Keratinocyte (primary cell): ENCODE measurements around the gene HK1. TPM values are rescaled to one million over a fixed set of nuclear protein-coding genes. Genes with fewer than 3 reads are reported as not detected.
A peak's percentile ranks its signal among the peaks of the same experiment; 100 is the strongest.

Source experiments
- DNase-seq: peaks from one replicate; pipeline ENCODE4 v3.0.0-alpha.2; 2011; ENCODE audit warnings: low read depth, missing footprints, low spot score
- FAIRE-seq: peaks from 2 replicates; lab custom pipeline; 2011; peaks lifted over from hg19 to GRCh38; lab: Jason Lieb, UNC
- H2AFZ ChIP-seq: 2 replicates; pipeline ENCODE4 v1.6.0; 2012; ENCODE audit warnings: low read length, control low read depth, inconsistent platforms; ENCODE audit not compliant: control insufficient read depth
- H3K27ac ChIP-seq: 2 replicates; pipeline ENCODE4 v1.5.1; 2011; ENCODE audit warnings: low read length; ENCODE audit not compliant: control insufficient read depth, insufficient read depth
- H3K27me3 ChIP-seq: 3 replicates; pipeline ENCODE4 v1.6.0; 2011; ENCODE audit warnings: low read length; ENCODE audit not compliant: control insufficient read depth, insufficient read depth; ENCODE audit errors: extremely low read depth
- H3K36me3 ChIP-seq, 2 experiments: 2 replicates in 1 of 2; 3 replicates in 1 of 2; pipeline ENCODE4 v1.5.1; 2011; ENCODE audit warnings: low read length in 2 of 2, mild to moderate bottlenecking in 1 of 2; ENCODE audit not compliant: control insufficient read depth in 2 of 2, insufficient read depth in 2 of 2; ENCODE audit errors: extremely low read depth in 1 of 2
- H3K4me1 ChIP-seq: 3 replicates; pipeline ENCODE4 v1.5.1; 2011; ENCODE audit warnings: low read length; ENCODE audit not compliant: control insufficient read depth, insufficient read depth; ENCODE audit errors: extremely low read depth
- H3K4me2 ChIP-seq: 3 replicates; pipeline ENCODE4 v1.6.0; 2011; ENCODE audit warnings: low read depth, low read length; ENCODE audit not compliant: control insufficient read depth, insufficient read depth; ENCODE audit errors: extremely low read depth
- H3K4me3 ChIP-seq, 3 experiments: fragments of 200-600 bp in 1 of 3; sonication (generic) in 1 of 3; 2 replicates in 2 of 3; 3 replicates in 1 of 3; pipeline ENCODE4 v1.5.1; 2011 to 2016; ENCODE audit warnings: low read length in 3 of 3, mild to moderate bottlenecking in 3 of 3, control low read depth in 2 of 3, inconsistent platforms in 1 of 3, low read depth in 1 of 3, mixed read lengths in 1 of 3, mixed run types in 1 of 3, moderate library complexity in 1 of 3; ENCODE audit not compliant: control insufficient read depth in 2 of 3, insufficient read depth in 2 of 3; ENCODE audit errors: extremely low read depth in 1 of 3
- H3K79me2 ChIP-seq: 2 replicates; pipeline ENCODE4 v1.6.0; 2012; ENCODE audit warnings: low read length; ENCODE audit not compliant: control insufficient read depth, insufficient read depth
- H3K9ac ChIP-seq: 3 replicates; pipeline ENCODE4 v1.6.0; 2011; ENCODE audit warnings: low read length; ENCODE audit not compliant: control insufficient read depth, insufficient read depth; ENCODE audit errors: extremely low read depth
- H3K9me1 ChIP-seq: 3 replicates; pipeline ENCODE4 v1.6.0; 2011; ENCODE audit warnings: low read length; ENCODE audit not compliant: control insufficient read depth, insufficient read depth; ENCODE audit errors: extremely low read depth
- H3K9me3 ChIP-seq: 2 replicates; pipeline ENCODE4 v1.5.1; 2012; ENCODE audit warnings: low read depth, low read length; ENCODE audit not compliant: control insufficient read depth
- H4K20me1 ChIP-seq: 3 replicates; pipeline ENCODE4 v1.6.0; 2011; ENCODE audit warnings: low read length; ENCODE audit not compliant: control insufficient read depth, insufficient read depth; ENCODE audit errors: extremely low read depth
- EZH2 ChIP-seq: IDR thresholded peaks from one replicate; pipeline ENCODE4 v1.6.1; 2012; ENCODE audit warnings: inconsistent platforms, mild to moderate bottlenecking, low read length, moderate library complexity
- dilution Hi-C: fragments of 300-500 bp; cut with MboI; formaldehyde crosslinking; loops from one replicate; pipeline ENCODE4 v1.7.0; 2020; ENCODE audit warnings: low sequenced_read_pairs; ENCODE audit not compliant: extremely low pct_ligation_motif_present
- polyA plus RNA-seq, 5 experiments: library from polyadenylated mRNA; depleted of rRNA in 3 of 5; stranded (reverse) in 3 of 5; stranded (forward) in 1 of 5; unstranded in 1 of 5; fragments of >200 nt; gene quantifications; 1 replicate in 1 of 5; 2 replicates in 3 of 5; 3 replicates in 1 of 5; pipeline versions ENCODE4 v1.2.1 to v1.2.3, GENCODE V29; 2011 to 2012; ENCODE audit warnings: missing spikeins in 2 of 5, low read depth in 1 of 5, low replicate concordance in 1 of 5
- TF ChIP-seq, protein P1 (sequence below), 3 experiments: IDR thresholded peaks in 1 of 3; conservative IDR thresholded peaks in 1 of 3; optimal IDR thresholded peaks in 1 of 3; 2 replicates in 2 of 3; 3 replicates in 1 of 3; pipeline versions ENCODE3 to v1.5.1; 2011; ENCODE audit warnings: low read length in 3 of 3, mild to moderate bottlenecking in 3 of 3, moderate library complexity in 2 of 3, control low read depth in 1 of 3, inconsistent platforms in 1 of 3; ENCODE audit not compliant: insufficient read depth in 2 of 3; ENCODE audit errors: extremely low read depth in 1 of 3

Gene HK1
- polyA plus RNA-seq, 1 donor (not counting 4 experiments of a cell fraction or from before 2014, with no cell fraction given) = 106 TPM

DNA sequence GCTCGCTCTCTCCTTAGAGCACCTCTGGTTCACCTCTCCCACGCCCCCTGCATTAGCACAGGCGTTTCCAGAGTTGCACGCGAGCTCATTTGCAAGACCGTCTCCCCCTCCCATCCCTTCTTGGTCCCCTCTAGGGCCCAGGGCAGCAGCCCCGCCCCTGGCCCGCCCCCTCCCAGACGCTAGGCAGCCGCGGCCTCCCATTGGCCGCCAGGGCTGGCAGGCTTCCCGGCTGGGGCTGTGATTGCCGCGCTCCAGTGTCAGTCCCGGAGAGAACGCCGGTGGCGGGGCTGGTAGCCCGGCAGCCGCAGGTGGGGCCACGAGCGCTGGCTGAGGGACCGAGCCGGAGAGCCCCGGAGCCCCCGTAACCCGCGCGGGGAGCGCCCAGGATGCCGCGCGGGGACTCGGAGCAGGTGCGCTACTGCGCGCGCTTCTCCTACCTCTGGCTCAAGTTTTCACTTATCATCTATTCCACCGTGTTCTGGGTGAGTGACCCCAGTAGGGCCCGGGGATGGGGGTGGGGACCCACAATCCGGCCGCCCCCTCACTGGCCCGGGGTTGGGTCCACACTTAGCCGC lies 173.0 kb downstream of the HK1 start, which contains the start of gene TSPAN15:
TSPAN15 (plus strand) TSS at position 257 of the 575 bp plus-strand sequence; CDS start at position 387, 130 bp downstream.
- FAIRE-seq = no peak
- Histone ChIP-seq H3K4me3 (peak within 1 kb of the TSS; percentile 56 to 73 (median 68)), H3K9me1 (no peaks in the 10 kb centered on the region), H3K79me2 (no peaks in the 10 kb centered on the region), H3K4me2 (peak within 1 kb of the TSS; percentile 89), H3K27ac (no peak within 1 kb of the TSS), H4K20me1 (no peaks in the 10 kb centered on the region), H2AFZ (peak within 1 kb of the TSS; percentile 85), H3K9me3 (no peaks in the 10 kb centered on the region), H3K9ac (peak within 1 kb of the TSS; percentile 55), H3K36me3 (no peaks in the 10 kb centered on the region), H3K27me3 (no peaks in the 10 kb centered on the region), H3K4me1 (peaks cover 29% of the 10 kb centered on the region)
- TF ChIP-seq, protein P1, sequence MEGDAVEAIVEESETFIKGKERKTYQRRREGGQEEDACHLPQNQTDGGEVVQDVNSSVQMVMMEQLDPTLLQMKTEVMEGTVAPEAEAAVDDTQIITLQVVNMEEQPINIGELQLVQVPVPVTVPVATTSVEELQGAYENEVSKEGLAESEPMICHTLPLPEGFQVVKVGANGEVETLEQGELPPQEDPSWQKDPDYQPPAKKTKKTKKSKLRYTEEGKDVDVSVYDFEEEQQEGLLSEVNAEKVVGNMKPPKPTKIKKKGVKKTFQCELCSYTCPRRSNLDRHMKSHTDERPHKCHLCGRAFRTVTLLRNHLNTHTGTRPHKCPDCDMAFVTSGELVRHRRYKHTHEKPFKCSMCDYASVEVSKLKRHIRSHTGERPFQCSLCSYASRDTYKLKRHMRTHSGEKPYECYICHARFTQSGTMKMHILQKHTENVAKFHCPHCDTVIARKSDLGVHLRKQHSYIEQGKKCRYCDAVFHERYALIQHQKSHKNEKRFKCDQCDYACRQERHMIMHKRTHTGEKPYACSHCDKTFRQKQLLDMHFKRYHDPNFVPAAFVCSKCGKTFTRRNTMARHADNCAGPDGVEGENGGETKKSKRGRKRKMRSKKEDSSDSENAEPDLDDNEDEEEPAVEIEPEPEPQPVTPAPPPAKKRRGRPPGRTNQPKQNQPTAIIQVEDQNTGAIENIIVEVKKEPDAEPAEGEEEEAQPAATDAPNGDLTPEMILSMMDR (optimal IDR thresholded peaks at IDR 0.05 in 1 of 3, IDR thresholded peaks at IDR 0.05 in 1 of 3, conservative IDR thresholded peaks at IDR 0.05 in 1 of 3; ENCODE audit: extremely low read depth in 1 of 3, insufficient read depth in 2 of 3, low read length in 3 of 3) = no peak
- TF ChIP-seq EZH2 = no peak
- dilution Hi-C loops = no loop called here
- DNase-seq = no peak

Other genes with a start within 250 kb of the HK1 start
- gene SRGN, start 190.4 kb upstream of the HK1 start, polyA plus RNA-seq = 2.1 to 3.2 TPM (median 2.7 TPM) in 3 replicates
- gene VPS26A, start 154.3 kb upstream of the HK1 start, polyA plus RNA-seq = 30.7 to 64.3 TPM (median 33.5 TPM) in 3 replicates
- gene SUPV3L1, start 98.3 kb upstream of the HK1 start, polyA plus RNA-seq = 26.0 to 35.3 TPM (median 34.1 TPM) in 3 replicates
- gene HKDC1, start 58.2 kb upstream of the HK1 start, polyA plus RNA-seq = 0.33 to 0.37 TPM (median 0.36 TPM) in 3 replicates
- gene TACR2, start 138.4 kb downstream of the HK1 start, polyA plus RNA-seq = 0.05 to 0.11 TPM (median 0.07 TPM) in 3 replicates
- gene TSPAN15, start 173.0 kb downstream of the HK1 start, polyA plus RNA-seq = 2.1 to 3.5 TPM (median 2.2 TPM) in 3 replicates